Activated T-cell treated with anti-CD3 and anti-CD28 coated beads for 1 hour (primary cell): ENCODE results near the gene SFN.
"Not testable (repeated sequence)": the region's sequence is repeated elsewhere in the genome, so short reads cannot be mapped to it uniquely, and the experiment has no call there.

Experiments used
- DNase-seq: peaks from one replicate; pipeline ENCODE4 v3.0.0-alpha.2; 2020; ENCODE audit warnings: low read depth

The SFN gene

GRCh38 chr1:26862781-26863684 lies at the start of gene SFN:
Gene SFN, plus strand, starts transcription at chr1:26863149. Its CDS starts 64 bp downstream, at chr1:26863213.
- peak; percentile 40 for DNase-seq

- DNase-seq = no peak
Observed at GRCh38 chr1:26814377-26814776, 48.6 kb upstream of the SFN start.

DNA sequence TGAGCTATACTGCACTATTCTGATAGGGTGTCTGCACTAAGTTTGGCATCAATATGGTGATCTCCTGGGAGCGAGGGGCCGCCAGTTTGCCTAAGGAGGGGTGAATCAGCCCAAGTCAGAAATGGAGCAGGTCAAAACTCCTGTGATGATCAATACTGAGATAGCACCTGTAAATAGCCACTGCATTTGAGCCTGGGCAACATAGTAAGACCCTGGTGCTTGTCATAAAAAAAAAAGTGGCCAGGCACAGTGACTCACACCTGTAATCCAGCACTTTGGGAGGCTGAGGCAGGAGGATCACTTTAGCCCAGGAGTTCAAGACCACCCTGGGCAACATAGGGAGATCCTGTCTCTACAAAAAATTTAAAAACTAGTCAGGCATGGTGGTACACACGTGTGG lies 48.1 kb upstream of the SFN start:
- no peak for DNase-seq

DNA sequence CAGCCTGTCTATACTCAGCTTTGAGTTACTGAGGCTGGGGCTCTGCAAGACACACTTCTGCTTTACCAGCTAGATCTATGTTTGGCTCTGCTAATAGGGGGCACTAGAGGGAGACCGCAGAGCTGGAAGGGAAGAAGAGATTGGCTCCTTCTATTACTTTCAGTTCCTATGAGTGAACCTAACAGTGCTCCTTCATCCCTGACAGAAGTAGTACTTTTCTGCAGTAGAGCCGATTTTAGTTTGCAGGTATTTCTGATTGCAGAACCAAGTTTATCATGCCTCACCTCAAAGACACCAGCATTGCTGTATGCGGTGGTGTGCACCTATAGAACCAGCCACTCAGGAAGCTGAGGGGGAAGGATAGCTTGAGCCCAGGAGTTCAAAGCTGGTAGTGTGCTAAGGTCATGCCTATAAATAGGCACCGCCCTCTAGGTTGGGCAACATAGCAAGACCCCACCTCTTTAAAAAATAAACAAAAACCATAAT lies 42.1 kb upstream of the SFN start:
- no peak for DNase-seq

GRCh38 chr1:26822737-26823395 lies 40.1 kb upstream of the SFN start:
- no peak for DNase-seq

- DNase-seq = no peak
Observed at GRCh38 chr1:26824731-26825130, 38.2 kb upstream of the SFN start.

GRCh38 chr1:26826261-26827105 lies 36.5 kb upstream of the SFN start, which contains the start of gene ZDHHC18:
Gene ZDHHC18, plus strand, starts transcription at chr1:26826688. Its CDS starts 117 bp downstream, at chr1:26826805.
- DNase-seq = peak; percentile 60

DNA sequence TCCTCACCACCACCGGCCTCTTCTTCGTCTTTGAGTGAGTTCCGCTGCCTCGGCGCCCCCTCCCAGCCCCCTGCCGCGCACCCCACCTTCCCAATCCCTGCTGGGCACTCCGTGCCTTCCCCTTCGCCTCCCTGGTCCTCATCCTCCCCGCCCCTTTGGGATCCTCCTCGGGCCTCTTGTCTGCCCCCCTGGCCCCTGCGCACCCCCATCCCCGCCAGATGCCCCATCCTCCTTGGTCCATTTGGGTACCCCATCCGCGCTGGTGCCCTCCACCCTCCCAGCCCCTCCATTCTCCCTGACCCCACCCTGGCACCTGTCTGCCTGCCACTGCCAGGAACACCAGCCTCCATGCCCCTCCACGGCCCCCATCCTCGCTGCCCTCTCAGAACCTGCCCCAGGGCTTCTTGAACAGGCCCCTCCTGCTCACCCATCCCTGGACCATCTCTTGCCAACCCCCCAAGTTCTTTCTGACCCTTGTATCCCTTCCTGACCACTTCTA lies 35.8 kb upstream of the SFN start:
- no peak for DNase-seq

DNA sequence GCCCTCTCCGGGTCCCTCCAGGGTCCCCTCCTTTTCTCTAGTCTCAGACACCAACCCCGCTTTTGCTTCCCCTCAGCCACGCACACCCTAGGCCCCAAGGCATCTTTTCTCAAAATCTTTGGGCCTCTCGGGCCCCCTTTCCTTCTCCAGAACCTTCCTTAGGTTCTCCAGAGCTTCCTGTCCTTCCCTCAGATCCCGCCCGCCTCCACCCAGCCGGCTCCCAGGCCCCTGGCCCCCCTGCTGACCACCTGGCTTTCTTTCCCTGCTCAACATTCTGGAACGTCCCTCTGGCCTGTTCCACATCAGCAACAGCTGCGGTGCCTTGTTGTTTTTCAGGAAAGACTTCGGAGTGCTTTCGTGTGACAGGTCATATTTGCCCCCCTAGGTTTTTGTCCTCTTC lies 35.3 kb upstream of the SFN start:
- DNase-seq = no peak

- no peak for DNase-seq
Observed at GRCh38 chr1:26828411-26828991, 34.4 kb upstream of the SFN start.

DNA sequence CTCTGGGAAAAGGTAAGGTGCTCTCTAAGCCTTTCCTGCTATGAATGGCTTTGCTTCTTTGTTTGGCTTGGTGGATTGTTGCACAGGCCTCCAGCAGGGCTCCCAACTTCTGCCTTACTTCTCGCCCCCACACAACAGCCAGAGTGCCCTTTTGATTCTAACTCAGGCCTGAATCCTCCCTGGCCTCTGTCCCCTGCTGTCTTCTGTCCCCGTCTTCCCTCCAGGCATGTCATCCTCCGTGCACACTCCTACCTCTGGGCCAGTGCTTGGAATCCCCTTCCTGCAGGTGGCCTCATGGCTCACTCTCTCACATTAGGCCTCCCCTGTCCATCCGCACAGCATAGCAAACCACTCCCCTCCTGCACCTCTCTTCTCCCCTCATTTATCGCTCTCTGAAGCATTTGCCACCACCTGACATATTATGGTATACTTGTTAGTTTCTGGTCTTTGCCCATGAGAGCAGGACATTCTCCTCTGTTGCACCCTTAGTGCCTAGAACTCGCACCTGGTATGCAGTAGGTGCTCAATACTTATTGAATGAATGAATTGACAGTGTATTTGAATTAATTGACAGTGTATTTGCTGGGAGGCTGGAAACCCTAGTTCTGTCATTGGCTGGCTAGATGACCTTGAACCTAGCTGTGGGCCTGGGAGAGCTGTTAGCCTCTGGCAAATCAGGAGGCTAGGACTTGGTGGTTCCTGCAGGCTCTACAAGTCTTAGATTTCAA lies 33.6 kb upstream of the SFN start:
- no peak for DNase-seq

DNA sequence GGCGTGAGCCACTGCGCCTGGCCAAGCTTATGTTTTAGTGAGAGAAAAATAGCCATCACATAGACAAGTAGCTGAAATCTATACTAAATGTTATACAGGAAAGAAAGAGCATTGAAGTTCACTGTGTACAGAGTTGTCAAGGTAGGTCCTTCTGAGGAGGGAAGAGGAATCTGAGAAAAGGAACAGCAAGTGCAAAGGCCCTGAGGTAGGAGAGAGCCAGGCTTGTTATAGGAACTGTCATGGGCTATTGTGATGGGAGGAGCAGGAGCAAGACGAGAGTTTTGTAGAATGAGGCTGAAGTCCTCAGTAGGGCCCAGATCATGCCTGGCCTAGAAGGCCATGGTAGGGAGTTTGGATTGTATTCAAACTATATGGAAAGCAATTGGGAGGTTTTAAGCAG lies 31.9 kb upstream of the SFN start:
- no peak for DNase-seq

GRCh38 chr1:26831546-26832248 lies 31.3 kb upstream of the SFN start:
- no peak for DNase-seq

DNA sequence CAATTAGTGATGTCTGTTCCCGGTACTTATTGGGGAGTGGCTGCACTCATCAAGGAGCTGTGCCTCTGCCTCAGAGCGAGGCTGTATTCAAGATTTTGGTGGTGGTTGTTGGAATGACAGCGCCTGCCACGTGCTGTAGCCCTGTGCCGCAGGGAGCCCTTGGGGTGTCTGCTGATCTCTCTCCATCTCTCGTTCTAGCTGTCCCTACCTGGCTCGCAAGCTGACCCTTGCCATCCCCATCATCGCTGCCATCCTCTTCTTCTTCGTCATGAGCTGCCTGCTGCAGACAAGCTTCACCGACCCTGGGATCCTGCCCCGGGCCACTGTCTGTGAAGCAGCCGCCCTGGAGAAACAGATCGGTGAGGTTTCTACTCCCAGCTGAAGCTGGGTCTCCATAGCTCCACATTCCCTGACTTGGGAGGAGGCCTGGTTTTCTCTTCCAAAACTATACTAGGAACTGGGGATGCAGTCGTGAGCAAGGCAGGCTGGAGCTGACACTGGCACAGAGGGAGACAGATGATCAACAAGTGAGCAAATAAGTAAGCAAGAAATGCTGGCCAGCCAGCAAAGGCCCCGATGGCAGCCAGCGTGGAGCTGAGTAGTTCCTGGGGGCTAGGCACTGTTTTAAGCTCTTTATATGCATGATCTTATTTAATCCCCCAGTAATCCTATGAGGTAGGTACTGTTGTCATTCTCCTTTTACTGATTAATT lies 30.5 kb upstream of the SFN start:
- DNase-seq = no peak

DNA sequence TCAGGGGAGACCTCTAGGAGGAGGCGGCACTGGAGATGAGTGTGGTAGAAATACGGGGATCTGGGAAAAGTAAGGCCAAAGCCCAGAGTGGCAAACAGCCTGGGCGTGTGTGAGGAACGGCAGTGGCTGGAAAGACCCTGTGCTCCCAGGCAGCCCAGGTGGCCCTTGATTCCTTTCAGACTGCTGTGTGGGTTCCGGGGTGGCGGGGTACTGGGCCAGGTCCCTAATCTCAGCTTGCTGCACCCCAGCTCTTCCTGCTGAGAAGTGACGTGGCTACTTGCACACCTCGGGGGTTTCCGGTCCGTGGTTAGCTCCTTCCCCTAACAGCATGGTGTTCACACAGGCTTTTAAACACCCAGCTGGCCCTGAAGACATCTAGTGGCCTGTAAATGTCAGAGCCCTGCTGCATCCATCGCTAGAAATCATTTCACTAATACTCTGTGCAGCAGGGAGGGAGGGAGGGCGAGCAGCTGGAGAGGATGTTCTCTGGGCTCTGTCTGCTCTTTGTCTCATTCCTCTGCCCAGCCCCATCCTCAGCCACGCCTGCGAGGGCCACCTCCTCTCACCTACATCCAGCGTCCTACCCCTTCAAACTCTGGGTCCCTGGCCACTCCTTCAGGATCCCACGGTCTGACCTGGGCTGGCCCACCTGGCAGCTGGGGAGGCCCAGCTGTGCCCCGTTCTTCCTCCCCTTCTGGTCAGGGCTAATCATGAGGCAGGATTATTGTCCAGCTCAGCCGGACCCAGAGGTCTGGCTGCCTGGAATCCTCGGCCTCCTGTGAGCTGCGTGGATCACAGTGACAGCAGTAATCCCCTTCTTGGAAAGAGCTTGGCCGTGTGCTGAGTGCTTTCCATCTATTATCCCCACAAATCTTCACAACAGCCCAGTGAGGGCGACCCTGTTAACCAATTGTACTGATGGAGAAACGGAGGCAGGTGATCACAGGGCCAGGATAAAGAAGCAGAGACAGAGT lies 29.2 kb upstream of the SFN start:
- DNase-seq = peak; percentile 77

DNA sequence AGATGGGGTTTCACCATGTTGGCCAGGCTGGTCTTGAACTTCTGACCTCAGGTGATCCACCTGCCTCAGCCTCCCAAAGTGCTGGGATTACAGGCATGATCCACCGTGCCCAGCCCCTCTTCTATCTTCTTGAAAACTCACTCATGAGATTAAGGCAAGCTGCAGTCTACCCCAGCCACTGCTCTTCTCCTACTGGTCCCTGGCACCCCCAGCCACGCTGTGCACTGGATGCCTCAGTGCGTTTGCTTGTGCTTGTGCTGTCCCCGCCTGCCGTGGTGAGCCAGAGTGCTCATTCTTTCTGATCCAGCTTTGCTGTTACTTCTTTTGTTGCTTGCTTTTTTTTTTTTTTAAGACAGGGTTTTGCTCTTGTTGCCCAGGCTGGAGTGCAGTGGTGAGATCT lies 25.3 kb upstream of the SFN start:
- not testable (repeated sequence) for DNase-seq

DNA sequence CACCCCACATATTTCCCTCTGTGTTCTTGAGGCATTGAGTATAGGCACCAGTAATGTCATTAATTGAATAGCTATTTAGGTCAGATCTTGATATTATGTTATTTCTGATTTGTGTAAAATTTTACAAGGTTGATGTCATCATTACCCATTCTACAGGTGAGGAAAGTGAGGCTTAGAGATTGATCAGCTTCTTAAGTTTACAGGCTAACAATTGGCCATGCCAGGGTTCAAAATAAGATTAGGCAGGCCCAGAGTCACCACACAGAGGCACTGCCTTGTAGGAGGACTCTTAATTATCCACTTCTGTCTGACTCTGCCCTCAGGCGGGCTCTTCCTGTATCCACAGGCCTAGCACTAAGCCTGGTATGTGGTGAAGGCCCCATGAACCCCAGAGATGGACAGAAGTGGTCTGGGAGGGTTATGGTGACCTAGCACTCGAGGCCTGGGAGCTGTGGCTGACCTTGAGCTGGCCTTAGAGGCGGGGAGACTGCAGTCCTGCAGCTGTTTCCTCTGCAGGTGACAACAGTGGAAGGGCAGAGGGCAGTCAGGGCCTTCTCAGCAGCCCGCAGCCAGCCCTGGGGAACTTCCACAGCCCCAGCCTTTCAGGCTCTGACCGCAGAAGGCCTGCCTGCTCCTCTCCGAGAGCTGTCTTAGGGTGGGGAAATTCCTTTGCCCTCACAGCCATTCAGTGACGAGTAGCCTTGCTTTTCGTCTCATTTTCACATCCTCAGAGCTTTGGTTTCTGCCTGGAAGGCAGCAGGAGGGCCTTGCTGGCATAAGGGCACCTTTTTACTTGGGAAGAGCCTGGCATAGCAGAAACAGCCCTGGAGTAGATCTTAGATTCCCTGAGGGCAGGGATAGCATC lies 24.2 kb upstream of the SFN start:
- DNase-seq = no peak

DNA sequence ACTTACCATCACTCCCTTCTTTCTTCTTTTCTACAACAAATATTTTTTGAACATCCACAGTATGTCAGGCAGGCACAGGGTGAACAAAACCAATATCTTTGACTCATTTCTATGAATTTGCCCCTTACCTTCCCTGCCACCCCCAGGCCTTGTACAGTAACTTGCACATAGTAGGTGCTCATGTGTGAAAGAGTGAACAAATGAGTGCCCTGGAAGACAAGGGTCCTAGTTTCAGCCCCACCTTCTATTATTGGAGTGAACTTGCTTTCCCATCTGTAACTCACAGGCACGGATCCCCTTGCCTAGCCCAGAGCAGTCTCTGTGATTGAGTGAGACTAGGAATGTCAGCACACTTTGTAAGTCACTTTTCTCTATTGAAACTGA lies 23.6 kb upstream of the SFN start:
- DNase-seq = no peak
